HepG2 (cell line): ENCODE data around the gene CADM4. TPM values are rescaled to one million over a fixed set of nuclear protein-coding genes. Genes with fewer than 3 reads are reported as not detected.

Experiments
- ATAC-seq: fragments of 200-7000 bp; cut with Tn5 transposase; 3 replicates; pipeline ENCODE4 v1.9.1; 2020; ENCODE audit warnings: mild to moderate bottlenecking, moderate library complexity
- BruUV-seq: library from RNA; stranded (reverse); fragments of 400-500 nt; replicated peaks from 2 replicates; lab custom pipeline; 2021; lab: Mats Ljungman, UMichigan
- CTCF ChIA-PET: fragments of 300-600 bp; formaldehyde crosslinking; extraction: SDS; loops from one replicate; lab custom pipeline; 2021; ENCODE audit warnings: low total read pairs, inconsistent platforms, low intra/inter-chr PET ratio; lab: Yijun Ruan, JAX
- POLR2A ChIA-PET: fragments of 350-600 bp; sonication (Branson Sonifier 250); formaldehyde crosslinking; loops from one replicate; lab custom pipeline; 2020; ENCODE audit warnings: antibody characterized with exemption, inconsistent platforms; lab: Yijun Ruan, JAX
- DNase-seq: peaks from one replicate; pipeline ENCODE4 v3.0.0-alpha.2; 2015; ENCODE audit warnings: low spot score
- FAIRE-seq: peaks from 3 replicates; lab custom pipeline; 2011; peaks lifted over from hg19 to GRCh38; lab: Jason Lieb, UNC
- H2AFZ ChIP-seq: one replicate; pipeline ENCODE4 v1.6.1; 2011; ENCODE audit warnings: low read length, inconsistent platforms
- H3K27ac ChIP-seq: fragments of 300-600 bp; 3 replicates; pipeline ENCODE4 v1.8.0; 2011; ENCODE audit warnings: mixed run types, mild to moderate bottlenecking, mixed read lengths, low read length, inconsistent platforms; ENCODE audit not compliant: insufficient read depth; ENCODE audit errors: extremely low read length
- H3K27me3 ChIP-seq, 2 experiments: fragments of 200-600 bp in 1 of 2; 2 replicates in 1 of 2; 3 replicates in 1 of 2; pipeline versions ENCODE4 v1.6.0 to v1.8.0; 2011; ENCODE audit warnings: low read length in 2 of 2, mild to moderate bottlenecking in 2 of 2, moderate library complexity in 2 of 2, inconsistent platforms in 1 of 2; ENCODE audit not compliant: insufficient read depth in 2 of 2, control insufficient read depth in 1 of 2
- H3K36me3 ChIP-seq, 2 experiments: fragments of 200-600 bp in 1 of 2; replicated peaks in 1 of 2; 2 replicates in 1 of 2; 3 replicates in 1 of 2; pipeline versions ENCODE4 v1.5.1 to v1.8.0; 2011; ENCODE audit warnings: low read length in 2 of 2, inconsistent platforms in 1 of 2; ENCODE audit not compliant: insufficient read depth in 2 of 2, control insufficient read depth in 1 of 2
- H3K4me1 ChIP-seq: 2 replicates; pipeline ENCODE4 v1.5.1; 2012; ENCODE audit warnings: low read length, inconsistent platforms; ENCODE audit not compliant: insufficient read depth
- H3K4me2 ChIP-seq: 2 replicates; pipeline ENCODE4 v1.6.0; 2011; ENCODE audit warnings: low read depth, low read length, inconsistent platforms
- H3K4me3 ChIP-seq, 3 experiments: fragments of 200-600 bp in 1 of 3; sonication (generic), shearing (Covaris generic) in 1 of 3; replicated peaks in 1 of 3; 2 replicates each; pipeline ENCODE4 v1.5.1; 2011 to 2016; ENCODE audit warnings: low read length in 3 of 3, inconsistent platforms in 2 of 3, low read depth in 2 of 3, mild to moderate bottlenecking in 2 of 3, control low read depth in 1 of 3, mixed read lengths in 1 of 3; ENCODE audit not compliant: insufficient read depth in 1 of 3
- H3K79me2 ChIP-seq: one replicate; pipeline ENCODE4 v1.6.1; 2011; ENCODE audit warnings: low read length, inconsistent platforms; ENCODE audit not compliant: insufficient read depth
- H3K9ac ChIP-seq: 2 replicates; pipeline ENCODE4 v1.6.0; 2011; ENCODE audit warnings: mild to moderate bottlenecking, low read depth, low read length, inconsistent platforms; ENCODE audit not compliant: insufficient read depth
- H3K9me3 ChIP-seq: 2 replicates; pipeline ENCODE4 v1.5.1; 2012; ENCODE audit warnings: mild to moderate bottlenecking, low read length
- H4K20me1 ChIP-seq: 2 replicates; pipeline ENCODE4 v1.6.0; 2011; ENCODE audit warnings: inconsistent platforms, mild to moderate bottlenecking, low read length, moderate library complexity; ENCODE audit not compliant: insufficient read depth
- ARNT2 ChIP-seq: sonication (generic); formaldehyde crosslinking; IDR thresholded peaks from 2 replicates; pipeline ENCODE4 v1.8.0; 2022; ENCODE audit warnings: mild to moderate bottlenecking, low read depth, missing genetic modification reagents, moderate library complexity
- BRCA1 ChIP-seq: sonication (generic); formaldehyde crosslinking; IDR thresholded peaks from 2 replicates; pipeline ENCODE4 v1.4.0; 2020; ENCODE audit warnings: missing genetic modification reagents
- GABPA ChIP-seq, 2 experiments: IDR thresholded peaks; 2 replicates each; pipeline ENCODE4 v1.6.1; 2011 to 2016; ENCODE audit warnings: low read depth in 2 of 2, low read length in 1 of 2, missing biosample characterization in 1 of 2, missing genetic modification characterization in 1 of 2
- HNRNPUL1 ChIP-seq: fragments of 200-400 bp; formaldehyde crosslinking; IDR thresholded peaks from 2 replicates; pipeline ENCODE4 v1.6.1; 2017; ENCODE audit warnings: low read depth, mild to moderate bottlenecking, low read length, moderate library complexity
- JUNB ChIP-seq: sonication (generic); formaldehyde crosslinking; IDR thresholded peaks from 2 replicates; pipeline ENCODE4 v1.8.0; 2022; ENCODE audit warnings: missing genetic modification reagents, mild to moderate bottlenecking, borderline replicate concordance
- MAFG ChIP-seq: sonication (generic); formaldehyde crosslinking; IDR thresholded peaks from 2 replicates; pipeline ENCODE4 v1.5.1; 2020; ENCODE audit warnings: mild to moderate bottlenecking, missing genetic modification reagents
- MBD4 ChIP-seq: IDR thresholded peaks from 2 replicates; pipeline ENCODE4 v1.6.1; 2012; ENCODE audit warnings: low read length, inconsistent platforms, borderline replicate concordance
- NFAT5 ChIP-seq: sonication (generic); formaldehyde crosslinking; IDR thresholded peaks from 2 replicates; pipeline ENCODE4 v1.4.0; 2020; ENCODE audit warnings: missing genetic modification reagents
- RBAK ChIP-seq: sonication (generic); formaldehyde crosslinking; IDR thresholded peaks from 2 replicates; pipeline ENCODE4 v1.5.1; 2020; ENCODE audit warnings: mild to moderate bottlenecking, missing genetic modification reagents
- SP140L ChIP-seq: sonication (generic); formaldehyde crosslinking; IDR thresholded peaks from 2 replicates; pipeline ENCODE4 v1.4.0; 2020; ENCODE audit warnings: missing genetic modification reagents, borderline replicate concordance
- TERF1 ChIP-seq: sonication (generic); formaldehyde crosslinking; IDR thresholded peaks from 2 replicates; pipeline ENCODE4 v1.8.0; 2022; ENCODE audit warnings: mild to moderate bottlenecking, missing genetic modification reagents, moderate library complexity
- THAP8 ChIP-seq: sonication (generic); formaldehyde crosslinking; IDR thresholded peaks from 2 replicates; pipeline ENCODE4 v1.5.1; 2020; ENCODE audit warnings: missing genetic modification reagents, mild to moderate bottlenecking, borderline replicate concordance
- ZBTB43 ChIP-seq: sonication (generic); formaldehyde crosslinking; conservative IDR thresholded peaks from 2 replicates; pipeline ENCODE4 v1.4.0; 2020; ENCODE audit warnings: missing genetic modification reagents
- ZNF496 ChIP-seq: sonication (generic); formaldehyde crosslinking; IDR thresholded peaks from 2 replicates; pipeline ENCODE4 v1.8.1; 2023; ENCODE audit warnings: mild to moderate bottlenecking, moderate library complexity, missing genetic modification reagents; ENCODE audit not compliant: insufficient replicate concordance
- ZNF850 ChIP-seq: sonication (generic); formaldehyde crosslinking; conservative IDR thresholded peaks from 2 replicates; pipeline ENCODE4 v1.9.0; 2021; ENCODE audit warnings: mild to moderate bottlenecking, missing genetic modification reagents
- WGBS: methylation state at CpG from one replicate; pipeline ENCODE4 v1.1.6; 2017; ENCODE audit warnings: low lambda C conversion rate; 5-methylcytosine and 5-hydroxymethylcytosine counted together
- in situ Hi-C: cut with HindIII; loops from 2 replicates; pipeline ENCODE4 v1.10.0; 2017; ENCODE audit warnings: low pct_unique_long_range_greater_than_20kb; ENCODE audit not compliant: extremely low pct_ligation_motif_present
- intact Hi-C: fragments of 100-400 bp; cut with micrococcal nuclease; formaldehyde crosslinking; loops from one replicate; pipeline ENCODE4 v1.10.0; 2022; ENCODE audit not compliant: unreplicated experiment
- polyA plus RNA-seq, 8 experiments: library from polyadenylated mRNA; depleted of rRNA in 3 of 8; stranded (reverse) in 7 of 8; unstranded in 1 of 8; fragments of >200 nt; fragmentation: Illumina TruSeq in 4 of 8; extraction: Trizol in 4 of 8; gene quantifications; 2 replicates each; pipeline versions ENCODE4 v1.2.1 to v1.2.3, GENCODE V29; 2011 to 2016; ENCODE audit warnings: low read depth in 4 of 8, missing spikeins in 1 of 8, mixed read lengths in 1 of 8; ENCODE audit not compliant: insufficient read depth in 1 of 8
- total RNA-seq, 5 experiments: library from RNA; depleted of rRNA; stranded (reverse); fragments of >200 nt; fragmentation: Illumina TruSeq; extraction: Trizol; gene quantifications; 2 replicates each; pipeline ENCODE4 v1.2.3, GENCODE V29; 2016; ENCODE audit warnings: low read depth in 1 of 5

The CADM4 gene
- total and polyA plus RNA-seq, 2 of the 13 experiments (the other 11 are each of a cell fraction or from before 2014, with no cell fraction given): 8.5 to 16.0 TPM

- 93% methylated on average over 6 of the region's 6 CpGs for WGBS
- H3K4me2 ChIP-seq: no peak overlapping the region
- no peak overlapping the region for H3K9ac ChIP-seq
- POLR2A ChIA-PET: no interaction called here
- no peaks in the 10 kb centered on the region for H3K9me3 ChIP-seq
- FAIRE-seq (no peak), ATAC-seq (no peak), DNase-seq (no peak)
- H4K20me1 ChIP-seq: no peaks in the 10 kb centered on the region
- BruUV-seq: no TSS peak
- in situ Hi-C loops: no loop called here
- intact Hi-C loops: no loop called here
- H2AFZ ChIP-seq: no peak overlapping the region
- TF ChIP-seq JUNB (CRISPR knock-in tag): no peak
- no peak for TF ChIP-seq MBD4
- no peak for TF ChIP-seq RBAK (CRISPR knock-in tag)
- no peak for TF ChIP-seq ARNT2 (CRISPR knock-in tag)
- no peak for TF ChIP-seq SP140L
- TF ChIP-seq HNRNPUL1: no peak
- no peak for TF ChIP-seq THAP8
- no peak for TF ChIP-seq ZNF850 (CRISPR knock-in tag)
- TF ChIP-seq GABPA (IDR thresholded peaks at IDR 0.05; ENCODE audit: low read depth, low read length): no peak
- TF ChIP-seq GABPA (CRISPR knock-in tag; IDR thresholded peaks at IDR 0.05; ENCODE audit: low read depth): no peak
- TF ChIP-seq BRCA1 (CRISPR knock-in tag): no peak
- TF ChIP-seq TERF1 (CRISPR knock-in tag): no peak
- TF ChIP-seq NFAT5: no peak
- no peak for TF ChIP-seq ZBTB43 (CRISPR knock-in tag)
- TF ChIP-seq MAFG (CRISPR knock-in tag): no peak
- no peak for TF ChIP-seq ZNF496
- no peak overlapping the region for H3K4me3 ChIP-seq
- H3K27me3 ChIP-seq: no peaks in the 10 kb centered on the region
- H3K79me2 ChIP-seq: peaks cover 14% of the 10 kb centered on the region
- H3K36me3 ChIP-seq: peaks cover 8 to 18% of the 10 kb centered on the region in 2 experiments; a peak in 4 of 5 replicates
- H3K27ac ChIP-seq: no peak overlapping the region
- H3K4me1 ChIP-seq: peaks cover 24% of the 10 kb centered on the region
- CTCF ChIA-PET: no interaction called here
These were observed 22.7 kb downstream of the CADM4 start for GRCh38 chr19:43616954-43617353.
